ENCODE data around the gene KANK3. TPM values are rescaled to one million over a fixed set of nuclear protein-coding genes. Genes with fewer than 3 reads are reported as not detected.

Gene KANK3
- total and polyA plus RNA-seq, 9 of the 15 experiments (the other 6 are each of a cell fraction or from before 2014, with no cell fraction given) = 0.03 to 0.40 (median 0.08) TPM; not detected in 6

- TF ChIP-seq YY1 (IDR thresholded peaks at IDR 0.05; ENCODE audit: borderline replicate concordance in 1 of 3, control insufficient read depth in 1 of 3, extremely low read depth in 1 of 3, insufficient read depth in 3 of 3, insufficient read length in 1 of 3, insufficient replicate concordance in 2 of 3, low read depth in 1 of 3, low read length in 2 of 3) (peak in 1 of 3 experiments; percentile 17), ETS1 (conservative IDR thresholded peaks at IDR 0.05; ENCODE audit: control insufficient read depth, low read depth, low read length) (no peak), SP1 (CRISPR knock-in tag; IDR thresholded peaks at IDR 0.05) (peak; percentile 29; the same call in 1 of the 2 replicates), POLR2AphosphoS5 (IDR thresholded peaks at IDR 0.05; ENCODE audit: control insufficient read depth, insufficient read depth, low read depth, low read length) (no peak), NRF1 (conservative IDR thresholded peaks at IDR 0.05 in 1 of 2, IDR thresholded peaks at IDR 0.05 in 1 of 2) (peak; percentile 10 to 40; a peak in 1 of 4 replicates), AFF1 (IDR thresholded peaks at IDR 0.05; ENCODE audit: low read depth in 1 of 2, partially characterized antibody in 2 of 2) (no peak), DPF2 (IDR thresholded peaks at IDR 0.05) (0 out of 2 replicates have a peak, but pooled peaks have one; percentile 35), RBFOX2 (IDR thresholded peaks at IDR 0.05; ENCODE audit: low read depth, low read length) (0 out of 2 replicates have a peak, but pooled peaks have one; percentile 11), ZNF224 (CRISPR knock-in tag; IDR thresholded peaks at IDR 0.05) (no peak), POLR2G (IDR thresholded peaks at IDR 0.05; ENCODE audit: low read depth, low read length) (peak; percentile 51), ESRRA (IDR thresholded peaks at IDR 0.05; ENCODE audit: borderline replicate concordance, low read depth) (no peak; the same call in 1 of the 2 replicates), FOXK2 (conservative IDR thresholded peaks at IDR 0.05 in 1 of 2, IDR thresholded peaks at IDR 0.05 in 1 of 2; ENCODE audit: low read depth in 2 of 2) (no peak), ATF4 (CRISPR knock-in tag; IDR thresholded peaks at IDR 0.05) (no peak), MNT (conservative IDR thresholded peaks at IDR 0.05) (no peak), E2F5 (CRISPR knock-in tag; IDR thresholded peaks at IDR 0.05) (no peak)
Measured at GRCh38 chr19:8304841-8305621, 38.0 kb downstream of the KANK3 start (continued).

Measured in K562 (cell line).